ENCODE results near the gene SLC22A23. TPM values are rescaled to one million over a fixed set of nuclear protein-coding genes. Genes with fewer than 3 reads are reported as not detected.

Gene SLC22A23
- total RNA-seq, 4 donors from 2014 or later = 7.1 to 9.6 (median 8.2) TPM

DNA sequence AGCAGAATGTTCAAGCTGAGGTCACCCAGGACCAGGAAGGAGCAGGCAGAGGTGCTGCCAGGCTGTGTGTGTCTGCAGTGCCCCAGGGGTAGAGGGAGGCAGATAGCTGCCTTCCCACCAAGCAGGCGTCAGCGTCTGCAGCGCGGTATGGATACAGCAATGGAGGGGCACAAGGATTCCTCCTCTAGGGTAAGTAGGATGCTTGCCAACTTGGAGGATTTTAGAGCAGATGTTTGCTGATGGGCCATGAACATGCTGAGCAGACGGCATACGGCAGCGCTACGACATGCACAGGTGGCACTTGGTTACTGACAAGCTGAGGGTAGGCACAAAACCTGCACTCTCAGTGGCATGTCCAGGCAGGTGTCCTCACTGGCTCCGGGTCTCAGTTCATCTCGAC lies 150.0 kb downstream of the SLC22A23 start:
- H3K27me3 ChIP-seq = no peaks in the 10 kb centered on the region
- no peaks in the 10 kb centered on the region for H3K4me1 ChIP-seq
- no peak for DNase-seq (ENCODE audit: low spot score in 2 of 2)
- H3K36me3 ChIP-seq = peaks cover 0 to 11% (median 0%) of the 10 kb centered on the region in 3 donors
- H3K4me3 ChIP-seq = no peak overlapping the region
- TF ChIP-seq EP300 (IDR thresholded peaks at IDR 0.05) (no peak), POLR2A (IDR thresholded peaks at IDR 0.05) (no peak)
- TF ChIP-seq, protein P1, sequence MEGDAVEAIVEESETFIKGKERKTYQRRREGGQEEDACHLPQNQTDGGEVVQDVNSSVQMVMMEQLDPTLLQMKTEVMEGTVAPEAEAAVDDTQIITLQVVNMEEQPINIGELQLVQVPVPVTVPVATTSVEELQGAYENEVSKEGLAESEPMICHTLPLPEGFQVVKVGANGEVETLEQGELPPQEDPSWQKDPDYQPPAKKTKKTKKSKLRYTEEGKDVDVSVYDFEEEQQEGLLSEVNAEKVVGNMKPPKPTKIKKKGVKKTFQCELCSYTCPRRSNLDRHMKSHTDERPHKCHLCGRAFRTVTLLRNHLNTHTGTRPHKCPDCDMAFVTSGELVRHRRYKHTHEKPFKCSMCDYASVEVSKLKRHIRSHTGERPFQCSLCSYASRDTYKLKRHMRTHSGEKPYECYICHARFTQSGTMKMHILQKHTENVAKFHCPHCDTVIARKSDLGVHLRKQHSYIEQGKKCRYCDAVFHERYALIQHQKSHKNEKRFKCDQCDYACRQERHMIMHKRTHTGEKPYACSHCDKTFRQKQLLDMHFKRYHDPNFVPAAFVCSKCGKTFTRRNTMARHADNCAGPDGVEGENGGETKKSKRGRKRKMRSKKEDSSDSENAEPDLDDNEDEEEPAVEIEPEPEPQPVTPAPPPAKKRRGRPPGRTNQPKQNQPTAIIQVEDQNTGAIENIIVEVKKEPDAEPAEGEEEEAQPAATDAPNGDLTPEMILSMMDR (IDR thresholded peaks at IDR 0.05) = no peak
- 96 to 99% methylated on average over 10 of the region's 10 CpGs for WGBS, 2 donors
- H3K27ac ChIP-seq = no peak overlapping the region
- H3K9me3 ChIP-seq = no peaks in the 10 kb centered on the region

DNA sequence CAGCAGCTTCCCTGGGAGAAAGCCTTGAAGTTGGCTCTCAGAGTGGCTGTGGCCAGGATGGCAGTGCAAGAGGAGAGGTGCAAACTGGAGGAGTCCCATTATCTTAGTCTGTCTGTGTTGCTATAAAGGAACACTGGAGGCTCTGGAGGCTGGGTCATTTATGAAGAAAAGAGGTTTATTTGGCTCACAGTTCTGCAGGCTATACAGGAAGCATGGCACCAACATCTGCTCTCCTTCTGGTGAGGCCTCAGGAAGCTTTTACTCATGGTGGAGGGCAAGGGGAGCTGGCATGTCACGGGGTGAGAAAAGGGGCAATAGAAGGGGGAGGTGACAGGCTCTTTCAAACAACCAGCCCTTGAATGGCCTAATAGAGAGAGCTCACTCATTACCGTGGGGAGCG lies 151.0 kb downstream of the SLC22A23 start:
- H3K27ac ChIP-seq = no peak overlapping the region
- H3K4me3 ChIP-seq = no peak overlapping the region
- no peaks in the 10 kb centered on the region for H3K9me3 ChIP-seq
- 92 to 97% methylated on average over 3 of the region's 3 CpGs for WGBS, 2 donors
- H3K27me3 ChIP-seq = no peaks in the 10 kb centered on the region
- peaks cover 0 to 11% (median 0%) of the 10 kb centered on the region in 3 donors for H3K36me3 ChIP-seq
- no peaks in the 10 kb centered on the region for H3K4me1 ChIP-seq
- DNase-seq (ENCODE audit: low spot score in 2 of 2) = no peak
- TF ChIP-seq EP300 (IDR thresholded peaks at IDR 0.05) (no peak), POLR2A (IDR thresholded peaks at IDR 0.05) (no peak)
- TF ChIP-seq, protein P1 (IDR thresholded peaks at IDR 0.05) = no peak

DNA sequence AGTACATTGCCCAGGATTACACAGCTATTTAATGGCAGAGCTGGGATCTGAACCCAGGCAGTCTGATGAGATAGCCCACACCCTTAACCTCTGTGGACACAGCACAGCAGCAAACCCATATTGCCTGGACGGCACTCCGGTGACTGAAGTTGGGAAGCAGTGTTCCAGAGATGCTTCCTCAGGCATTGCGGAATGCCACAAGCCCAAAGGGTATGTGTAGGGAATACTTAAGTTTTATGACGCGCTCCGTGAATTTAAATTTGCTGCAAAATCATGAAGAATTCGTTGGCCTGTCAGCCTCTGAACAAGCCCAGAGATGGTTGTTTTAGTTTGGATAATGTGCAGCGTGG lies 151.7 kb downstream of the SLC22A23 start:
- H3K4me3 ChIP-seq = no peak overlapping the region
- H3K9me3 ChIP-seq = no peaks in the 10 kb centered on the region
- no peak for DNase-seq (ENCODE audit: low spot score in 2 of 2)
- peaks cover 0 to 11% (median 0%) of the 10 kb centered on the region in 3 donors for H3K36me3 ChIP-seq
- H3K27ac ChIP-seq = no peak overlapping the region
- H3K4me1 ChIP-seq = no peaks in the 10 kb centered on the region
- WGBS, 2 donors = 93 to 98% methylated on average over 8 of the region's 8 CpGs
- no peaks in the 10 kb centered on the region for H3K27me3 ChIP-seq
- no peak for TF ChIP-seq EP300 (IDR thresholded peaks at IDR 0.05)
- no peak for TF ChIP-seq POLR2A (IDR thresholded peaks at IDR 0.05)
- TF ChIP-seq, protein P1 (IDR thresholded peaks at IDR 0.05) = no peak

DNA sequence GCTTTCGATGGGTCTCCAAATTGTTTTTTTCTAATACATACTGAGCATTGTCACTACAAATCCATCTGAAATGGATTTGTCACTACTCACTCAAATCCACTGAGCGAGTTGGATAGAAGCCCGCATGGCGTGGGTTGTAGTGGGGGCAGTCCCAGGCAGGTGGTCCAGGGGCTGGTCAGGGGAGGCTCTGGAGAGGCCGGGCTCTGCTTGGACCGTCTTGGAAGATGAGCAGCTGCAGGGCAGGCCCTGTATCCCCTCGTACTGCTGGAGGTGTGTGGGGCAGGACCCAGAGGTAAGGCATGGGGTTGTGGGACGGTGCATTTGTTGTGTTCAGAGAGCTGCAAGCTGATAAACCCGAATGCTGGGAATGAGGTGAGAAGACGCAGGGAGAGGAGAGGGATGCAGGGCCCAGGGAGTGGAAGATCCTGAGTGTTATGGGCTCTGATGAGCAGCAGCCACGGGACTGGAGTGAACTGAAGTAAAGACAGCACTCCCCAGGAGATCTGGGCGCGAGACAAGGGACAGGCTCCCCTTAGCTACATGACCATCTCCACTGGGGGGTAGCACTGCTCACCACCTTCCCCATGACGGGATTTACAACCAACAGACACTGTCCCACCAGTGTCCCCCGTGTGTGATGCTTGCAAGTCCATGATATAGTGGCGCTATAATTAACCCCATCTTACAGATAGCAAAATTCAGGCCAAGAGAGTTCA lies 152.2 kb downstream of the SLC22A23 start:
- no peak overlapping the region for H3K27ac ChIP-seq
- H3K9me3 ChIP-seq = no peaks in the 10 kb centered on the region
- TF ChIP-seq EP300 (IDR thresholded peaks at IDR 0.05) (no peak), POLR2A (IDR thresholded peaks at IDR 0.05) (no peak)
- TF ChIP-seq, protein P1 (IDR thresholded peaks at IDR 0.05) = no peak
- H3K27me3 ChIP-seq = no peaks in the 10 kb centered on the region
- peaks cover 0 to 11% (median 0%) of the 10 kb centered on the region in 3 donors for H3K36me3 ChIP-seq
- DNase-seq (ENCODE audit: low spot score in 2 of 2) = no peak
- no peak overlapping the region for H3K4me3 ChIP-seq
- whole genome bisulfite sequencing, 2 donors = 89 to 92% methylated on average over 16 of the region's 16 CpGs
- no peaks in the 10 kb centered on the region for H3K4me1 ChIP-seq

DNA sequence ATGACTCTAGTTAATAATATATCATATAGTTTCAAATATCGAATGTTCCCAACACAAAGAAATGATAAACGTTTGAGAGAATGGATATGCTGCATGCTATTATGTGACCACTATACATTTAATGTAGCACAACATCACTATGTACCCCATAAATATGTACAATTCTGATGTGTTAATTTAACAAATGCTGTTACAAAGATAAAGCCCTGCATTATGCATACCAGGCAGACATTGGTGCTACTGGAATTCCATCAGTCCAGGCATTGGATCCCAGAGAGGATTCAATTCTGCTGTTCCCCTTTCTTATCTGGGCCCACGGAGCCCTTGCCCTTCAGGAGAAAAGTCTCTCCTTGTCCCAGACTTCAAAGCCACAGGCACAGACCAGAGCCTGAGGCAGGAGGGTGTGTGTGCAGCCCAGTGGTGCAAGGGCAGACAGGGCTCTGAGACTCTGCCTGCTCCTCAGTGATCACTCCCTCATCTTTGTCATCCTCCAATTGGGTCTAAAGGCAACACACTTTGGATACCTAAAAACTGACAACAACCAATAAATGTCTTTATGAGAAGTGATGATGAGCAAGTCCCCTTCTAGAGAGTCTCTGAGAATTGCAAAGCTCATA lies 152.9 kb downstream of the SLC22A23 start:
- no peaks in the 10 kb centered on the region for H3K27me3 ChIP-seq
- WGBS, 2 donors = 88 to 90% methylated on average over 3 of the region's 3 CpGs
- no peak overlapping the region for H3K27ac ChIP-seq
- peaks cover 0 to 11% (median 0%) of the 10 kb centered on the region in 3 donors for H3K36me3 ChIP-seq
- no peaks in the 10 kb centered on the region for H3K4me1 ChIP-seq
- DNase-seq (ENCODE audit: low spot score in 2 of 2) = no peak
- TF ChIP-seq EP300 (IDR thresholded peaks at IDR 0.05) (no peak), POLR2A (IDR thresholded peaks at IDR 0.05) (no peak)
- TF ChIP-seq, protein P1 (IDR thresholded peaks at IDR 0.05) = no peak
- no peak overlapping the region for H3K4me3 ChIP-seq
- no peaks in the 10 kb centered on the region for H3K9me3 ChIP-seq
